ENCODE measurements around the gene SREBF1. TPM values are rescaled to one million over a fixed set of nuclear protein-coding genes. Genes with fewer than 3 reads are reported as not detected.

Gene SREBF1
- total and polyA plus RNA-seq, 5 donors from 2014 or later = 4.5 to 141 (median 6.5) TPM

- DNase-seq = peak in 1 of 3 donors; percentile 63
- Histone ChIP-seq H3K27ac (ENCODE audit: insufficient read depth, low read length, poor library complexity, severe bottlenecking) (no peak overlapping the region), H3K4me3 (ENCODE audit: low read depth, low read length) (no peak overlapping the region), H3K9me3 (ENCODE audit: control insufficient read depth in 2 of 2, low read length in 2 of 2) (no peaks in the 10 kb centered on the region), H3K36me3 (ENCODE audit: control insufficient read depth, insufficient read depth, low read length) (no peaks in the 10 kb centered on the region), H3K27me3 (ENCODE audit: control insufficient read depth, insufficient read depth, low read length) (no peaks in the 10 kb centered on the region), H3K4me1 (ENCODE audit: control insufficient read depth, insufficient read depth, low read length, poor library complexity, severe bottlenecking) (peaks cover 32% of the 10 kb centered on the region)
- H3K9me3 Mint-ChIP-seq = no peaks in the 10 kb centered on the region
- peaks cover 3 to 51% (median 35%) of the 10 kb centered on the region in 4 donors for H3K4me1 Mint-ChIP-seq
- peak overlapping the region in 2 of 3 donors; percentile 74 for H3K27ac Mint-ChIP-seq
- no peaks in the 10 kb centered on the region for H3K27me3 Mint-ChIP-seq
- no peak for ATAC-seq (ENCODE audit: low read depth in 2 of 2)
- no peak overlapping the region for H3K4me3 Mint-ChIP-seq
- peaks cover 17% of the 10 kb centered on the region for H3K36me3 Mint-ChIP-seq
Observed at GRCh38 chr17:17853811-17854447, 17.1 kb upstream of the SREBF1 start.

- no peaks in the 10 kb centered on the region for H3K36me3 ChIP-seq (ENCODE audit: control insufficient read depth, insufficient read depth, low read length)
- peaks cover 42% of the 10 kb centered on the region for H3K4me1 ChIP-seq (ENCODE audit: control insufficient read depth, insufficient read depth, low read length, poor library complexity, severe bottlenecking)
- Mint-ChIP-seq H3K27me3 (no peaks in the 10 kb centered on the region), H3K9me3 (no peaks in the 10 kb centered on the region), H3K27ac (peak overlapping the region in 1 of 3 donors; percentile 23), H3K4me3 (no peak overlapping the region), H3K36me3 (peaks cover 17% of the 10 kb centered on the region), H3K4me1 (peaks cover 5 to 61% (median 41%) of the 10 kb centered on the region in 4 donors)
- no peak for DNase-seq
- ATAC-seq (ENCODE audit: low read depth in 2 of 2) = no peak
- H3K27me3 ChIP-seq (ENCODE audit: control insufficient read depth, insufficient read depth, low read length) = no peaks in the 10 kb centered on the region
- H3K27ac ChIP-seq (ENCODE audit: insufficient read depth, low read length, poor library complexity, severe bottlenecking) = no peak overlapping the region
- H3K4me3 ChIP-seq (ENCODE audit: low read depth, low read length) = no peak overlapping the region
- H3K9me3 ChIP-seq (ENCODE audit: control insufficient read depth in 2 of 2, low read length in 2 of 2) = no peaks in the 10 kb centered on the region
Observed at GRCh38 chr17:17852930-17853329, 16.1 kb upstream of the SREBF1 start.

GRCh38 chr17:17851103-17852002, 14.6 kb upstream of the SREBF1 start:
- peaks cover 5 to 73% (median 41%) of the 10 kb centered on the region in 4 donors for H3K4me1 Mint-ChIP-seq
- H3K4me1 ChIP-seq (ENCODE audit: control insufficient read depth, insufficient read depth, low read length, poor library complexity, severe bottlenecking) = peaks cover 45% of the 10 kb centered on the region
- H3K4me3 Mint-ChIP-seq = peak overlapping the region in 2 of 4 donors; percentile 22 to 52
- H3K9me3 ChIP-seq (ENCODE audit: control insufficient read depth in 2 of 2, low read length in 2 of 2) = no peaks in the 10 kb centered on the region
- H3K4me3 ChIP-seq (ENCODE audit: low read depth, low read length) = no peak overlapping the region
- H3K27me3 ChIP-seq (ENCODE audit: control insufficient read depth, insufficient read depth, low read length) = no peaks in the 10 kb centered on the region
- H3K27ac Mint-ChIP-seq = peak overlapping the region; percentile 82 to 95 (median 87)
- peaks cover 14% of the 10 kb centered on the region for H3K36me3 Mint-ChIP-seq
- no peaks in the 10 kb centered on the region for H3K9me3 Mint-ChIP-seq
- no peaks in the 10 kb centered on the region for H3K27me3 Mint-ChIP-seq
- no peak for DNase-seq
- H3K27ac ChIP-seq (ENCODE audit: insufficient read depth, low read length, poor library complexity, severe bottlenecking) = no peak overlapping the region
- ATAC-seq (ENCODE audit: low read depth in 2 of 2) = no peak
- H3K36me3 ChIP-seq (ENCODE audit: control insufficient read depth, insufficient read depth, low read length) = no peaks in the 10 kb centered on the region

DNA sequence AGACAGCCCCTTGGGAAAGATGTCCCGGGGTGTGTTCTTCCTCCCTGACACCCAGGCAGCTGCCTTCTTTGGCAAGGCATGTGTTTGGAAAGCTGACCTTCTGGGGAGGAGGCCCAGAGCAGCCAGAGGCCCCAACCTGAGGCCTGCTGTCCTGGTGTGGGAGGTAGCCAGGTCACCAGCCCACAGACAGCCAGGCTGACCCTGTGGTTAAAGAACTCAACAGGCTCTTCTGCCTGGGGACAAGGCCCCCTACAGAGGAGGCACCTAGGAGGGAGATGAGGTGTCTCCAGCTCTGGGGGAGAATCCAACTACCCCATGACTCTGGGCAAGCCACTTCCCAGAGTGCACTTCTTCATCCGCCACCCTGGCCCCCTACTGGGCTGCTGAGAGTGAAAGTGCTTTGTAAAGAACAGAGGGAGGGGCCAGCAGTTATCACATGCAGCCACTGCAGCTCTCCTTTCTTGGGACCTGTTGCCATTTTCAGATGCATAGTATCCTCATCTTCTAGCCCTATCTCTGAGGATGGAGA, 13.1 kb upstream of the SREBF1 start:
- H3K4me1 ChIP-seq (ENCODE audit: control insufficient read depth, insufficient read depth, low read length, poor library complexity, severe bottlenecking) = peaks cover 40% of the 10 kb centered on the region
- H3K4me1 Mint-ChIP-seq = peaks cover 5 to 70% (median 35%) of the 10 kb centered on the region in 4 donors

DNA sequence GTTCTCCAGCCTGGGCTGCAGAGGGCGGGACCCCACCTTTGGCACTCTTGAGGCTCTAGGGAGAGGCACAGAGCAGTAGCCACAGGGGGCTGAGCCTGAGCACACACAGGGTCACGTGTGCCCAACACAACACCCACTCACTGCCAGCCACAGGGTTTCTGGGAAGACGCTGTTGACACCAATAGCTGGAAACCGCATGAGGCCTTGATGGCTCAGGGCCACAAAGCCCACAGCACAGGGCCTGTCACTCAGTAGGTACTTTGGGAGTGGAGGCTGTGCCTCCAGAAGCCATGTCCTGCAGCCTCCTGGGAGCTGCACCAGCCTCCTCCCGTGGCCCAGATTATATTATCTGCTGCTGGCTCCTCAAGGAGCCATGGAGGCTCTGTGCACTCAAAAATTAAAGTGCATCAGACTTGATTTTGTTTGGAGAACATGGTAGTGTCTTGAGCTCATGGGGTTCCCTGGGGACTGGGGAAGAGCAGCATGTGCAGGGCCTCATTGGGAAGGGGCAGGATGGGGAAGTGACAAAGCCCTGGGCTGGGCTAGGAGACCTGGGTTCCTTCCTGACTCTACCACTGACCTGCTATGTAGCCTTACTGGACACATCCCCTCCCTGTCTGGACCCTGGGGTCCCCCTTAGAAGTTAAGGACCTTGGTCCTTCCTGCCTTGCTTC, 12.5 kb upstream of the SREBF1 start:
- no peaks in the 10 kb centered on the region for H3K36me3 ChIP-seq (ENCODE audit: control insufficient read depth, insufficient read depth, low read length)
- H3K9me3 Mint-ChIP-seq = no peaks in the 10 kb centered on the region
- H3K4me3 ChIP-seq (ENCODE audit: low read depth, low read length) = peak overlapping the region; percentile 19
- peak; percentile 39 to 97 (median 66) for DNase-seq
- H3K4me3 Mint-ChIP-seq = peak overlapping the region; percentile 39 to 73 (median 65)
- peaks cover 40% of the 10 kb centered on the region for H3K4me1 ChIP-seq (ENCODE audit: control insufficient read depth, insufficient read depth, low read length, poor library complexity, severe bottlenecking)
- H3K36me3 Mint-ChIP-seq = peaks cover 14% of the 10 kb centered on the region
- peak; percentile 96 for ATAC-seq (ENCODE audit: low read depth in 2 of 2)
- peak overlapping the region; percentile 73 for H3K27ac ChIP-seq (ENCODE audit: insufficient read depth, low read length, poor library complexity, severe bottlenecking)
- peak overlapping the region; percentile 87 to 97 (median 89) for H3K27ac Mint-ChIP-seq
- H3K9me3 ChIP-seq (ENCODE audit: control insufficient read depth in 2 of 2, low read length in 2 of 2) = no peaks in the 10 kb centered on the region
- no peaks in the 10 kb centered on the region for H3K27me3 Mint-ChIP-seq
- peaks cover 5 to 67% (median 33%) of the 10 kb centered on the region in 4 donors for H3K4me1 Mint-ChIP-seq
- no peaks in the 10 kb centered on the region for H3K27me3 ChIP-seq (ENCODE audit: control insufficient read depth, insufficient read depth, low read length)

More for the DNA sequence above, 13.1 kb upstream of the SREBF1 start:
- H3K36me3 Mint-ChIP-seq = peaks cover 14% of the 10 kb centered on the region
- peak; percentile 43 to 88 (median 63) for DNase-seq
- peak overlapping the region; percentile 69 to 76 (median 72) for H3K4me3 Mint-ChIP-seq
- no peak overlapping the region for H3K4me3 ChIP-seq (ENCODE audit: low read depth, low read length)
- H3K9me3 Mint-ChIP-seq = no peaks in the 10 kb centered on the region
- peak overlapping the region; percentile 73 for H3K27ac ChIP-seq (ENCODE audit: insufficient read depth, low read length, poor library complexity, severe bottlenecking)
- H3K9me3 ChIP-seq (ENCODE audit: control insufficient read depth in 2 of 2, low read length in 2 of 2) = no peaks in the 10 kb centered on the region
- no peaks in the 10 kb centered on the region for H3K27me3 Mint-ChIP-seq
- H3K27me3 ChIP-seq (ENCODE audit: control insufficient read depth, insufficient read depth, low read length) = no peaks in the 10 kb centered on the region
- peak; percentile 36 to 52 for ATAC-seq (ENCODE audit: low read depth in 2 of 2)
- H3K36me3 ChIP-seq (ENCODE audit: control insufficient read depth, insufficient read depth, low read length) = no peaks in the 10 kb centered on the region
- H3K27ac Mint-ChIP-seq = peak overlapping the region; percentile 82 to 97 (median 87)

GRCh38 chr17:17848311-17849082, 11.7 kb upstream of the SREBF1 start:
- DNase-seq (no peak), ATAC-seq (ENCODE audit: low read depth in 2 of 2) (no peak)
- Histone ChIP-seq H3K4me3 (ENCODE audit: low read depth, low read length) (peak overlapping the region; percentile 19), H3K27ac (ENCODE audit: insufficient read depth, low read length, poor library complexity, severe bottlenecking) (peak overlapping the region; percentile 73), H3K27me3 (ENCODE audit: control insufficient read depth, insufficient read depth, low read length) (no peaks in the 10 kb centered on the region), H3K9me3 (ENCODE audit: control insufficient read depth in 2 of 2, low read length in 2 of 2) (no peaks in the 10 kb centered on the region), H3K36me3 (ENCODE audit: control insufficient read depth, insufficient read depth, low read length) (no peaks in the 10 kb centered on the region), H3K4me1 (ENCODE audit: control insufficient read depth, insufficient read depth, low read length, poor library complexity, severe bottlenecking) (peaks cover 40% of the 10 kb centered on the region)
- peak overlapping the region; percentile 87 to 97 (median 89) for H3K27ac Mint-ChIP-seq
- peaks cover 5 to 62% (median 30%) of the 10 kb centered on the region in 4 donors for H3K4me1 Mint-ChIP-seq
- H3K4me3 Mint-ChIP-seq = peak overlapping the region; percentile 39 to 73 (median 65)
- no peaks in the 10 kb centered on the region for H3K9me3 Mint-ChIP-seq
- peaks cover 14% of the 10 kb centered on the region for H3K36me3 Mint-ChIP-seq
- H3K27me3 Mint-ChIP-seq = no peaks in the 10 kb centered on the region
